HepG2 (cell line): ENCODE data around the gene HEXIM1. TPM values are rescaled to one million over a fixed set of nuclear protein-coding genes. Genes with fewer than 3 reads are reported as not detected.
A peak's percentile ranks its signal among the peaks of the same experiment; 100 is the strongest.

Source experiments
- GFI1 ChIP-seq: sonication (generic); formaldehyde crosslinking; IDR thresholded peaks from 2 replicates; pipeline ENCODE4 v1.5.0; 2020; ENCODE audit warnings: missing genetic modification reagents, mild to moderate bottlenecking, borderline replicate concordance
- KDM3A ChIP-seq: IDR thresholded peaks from 2 replicates; pipeline ENCODE4 v1.6.1; 2018; ENCODE audit warnings: low read depth, missing compliant biosample characterization
- MTF1 ChIP-seq: sonication (generic); formaldehyde crosslinking; IDR thresholded peaks from 2 replicates; pipeline ENCODE4 v1.5.0; 2020; ENCODE audit warnings: missing genetic modification reagents
- SETDB1 ChIP-seq: sonication (generic); formaldehyde crosslinking; IDR thresholded peaks from 2 replicates; pipeline ENCODE4 v1.5.1; 2020; ENCODE audit warnings: missing genetic modification reagents, mild to moderate bottlenecking, borderline replicate concordance
- SMARCC2 ChIP-seq: fragments of 450-650 bp; IDR thresholded peaks from 2 replicates; pipeline ENCODE4 v1.6.1; 2017; ENCODE audit warnings: antibody characterized with exemption, mild to moderate bottlenecking
- SYNCRIP ChIP-seq: fragments of 200-400 bp; formaldehyde crosslinking; IDR thresholded peaks from 2 replicates; pipeline ENCODE4 v1.6.1; 2018; ENCODE audit warnings: mild to moderate bottlenecking, low read depth, low read length; ENCODE audit not compliant: insufficient read depth
- THAP11 ChIP-seq: IDR thresholded peaks from 2 replicates; pipeline ENCODE4 v1.6.1; 2016; ENCODE audit warnings: missing biosample characterization, missing genetic modification reagents
- ZBTB8A ChIP-seq: sonication (generic); formaldehyde crosslinking; IDR thresholded peaks from 2 replicates; pipeline ENCODE4 v1.4.0; 2020; ENCODE audit warnings: mild to moderate bottlenecking, low read depth, missing genetic modification reagents, borderline replicate concordance
- ZNF232 ChIP-seq: sonication (generic); formaldehyde crosslinking; IDR thresholded peaks from 2 replicates; pipeline ENCODE4 v1.4.0; 2020; ENCODE audit warnings: missing genetic modification reagents, borderline replicate concordance
- ZNF333 ChIP-seq: sonication (generic); formaldehyde crosslinking; IDR thresholded peaks from 2 replicates; pipeline ENCODE4 v1.4.0; 2020; ENCODE audit warnings: mild to moderate bottlenecking, missing genetic modification reagents, borderline replicate concordance
- ZNF432 ChIP-seq: sonication (generic); formaldehyde crosslinking; IDR thresholded peaks from 2 replicates; pipeline ENCODE4 v1.5.0; 2020; ENCODE audit warnings: missing genetic modification reagents, mild to moderate bottlenecking, borderline replicate concordance
- ZNF75D ChIP-seq: sonication (generic); formaldehyde crosslinking; IDR thresholded peaks from 2 replicates; pipeline ENCODE4 v1.8.1; 2023; ENCODE audit warnings: missing genetic modification reagents, mild to moderate bottlenecking, borderline replicate concordance
- polyA plus RNA-seq, 8 experiments: library from polyadenylated mRNA; depleted of rRNA in 3 of 8; stranded (reverse) in 7 of 8; unstranded in 1 of 8; fragments of >200 nt; fragmentation: Illumina TruSeq in 4 of 8; extraction: Trizol in 4 of 8; gene quantifications; 2 replicates each; pipeline versions ENCODE4 v1.2.1 to v1.2.3, GENCODE V29; 2011 to 2016; ENCODE audit warnings: low read depth in 4 of 8, missing spikeins in 1 of 8, mixed read lengths in 1 of 8; ENCODE audit not compliant: insufficient read depth in 1 of 8
- total RNA-seq, 5 experiments: library from RNA; depleted of rRNA; stranded (reverse); fragments of >200 nt; fragmentation: Illumina TruSeq; extraction: Trizol; gene quantifications; 2 replicates each; pipeline ENCODE4 v1.2.3, GENCODE V29; 2016; ENCODE audit warnings: low read depth in 1 of 5
- TF ChIP-seq, protein P1 (sequence below): sonication (generic); formaldehyde crosslinking; IDR thresholded peaks from 2 replicates; pipeline ENCODE4 v1.4.0; 2020; ENCODE audit warnings: missing genetic modification reagents, borderline replicate concordance
- TF ChIP-seq, protein P2 (sequence below): sonication (generic); formaldehyde crosslinking; IDR thresholded peaks from 2 replicates; pipeline ENCODE4 v1.5.0; 2020; ENCODE audit warnings: missing genetic modification reagents
- TF ChIP-seq, protein P3 (sequence below): sonication (generic); formaldehyde crosslinking; IDR thresholded peaks from 2 replicates; pipeline ENCODE4; 2020; ENCODE audit warnings: missing genetic modification reagents, mild to moderate bottlenecking, borderline replicate concordance
- TF ChIP-seq, protein P4 (sequence below): conservative IDR thresholded peaks from 2 replicates; pipeline ENCODE4 v1.6.1; 2018; ENCODE audit warnings: missing genetic modification reagents
- TF ChIP-seq, protein P5 (sequence below): sonication (generic); formaldehyde crosslinking; conservative IDR thresholded peaks from 2 replicates; pipeline ENCODE4 v1.8.1; 2023; ENCODE audit warnings: missing genetic modification reagents
- TF ChIP-seq, protein P6 (sequence below): sonication (generic); formaldehyde crosslinking; IDR thresholded peaks from 2 replicates; pipeline ENCODE4 v1.4.0; 2020; ENCODE audit warnings: missing genetic modification reagents

Gene HEXIM1
- total and polyA plus RNA-seq, 2 of the 13 experiments (the other 11 are each of a cell fraction or from before 2014, with no cell fraction given), result 10.5 to 16.6 TPM

DNA sequence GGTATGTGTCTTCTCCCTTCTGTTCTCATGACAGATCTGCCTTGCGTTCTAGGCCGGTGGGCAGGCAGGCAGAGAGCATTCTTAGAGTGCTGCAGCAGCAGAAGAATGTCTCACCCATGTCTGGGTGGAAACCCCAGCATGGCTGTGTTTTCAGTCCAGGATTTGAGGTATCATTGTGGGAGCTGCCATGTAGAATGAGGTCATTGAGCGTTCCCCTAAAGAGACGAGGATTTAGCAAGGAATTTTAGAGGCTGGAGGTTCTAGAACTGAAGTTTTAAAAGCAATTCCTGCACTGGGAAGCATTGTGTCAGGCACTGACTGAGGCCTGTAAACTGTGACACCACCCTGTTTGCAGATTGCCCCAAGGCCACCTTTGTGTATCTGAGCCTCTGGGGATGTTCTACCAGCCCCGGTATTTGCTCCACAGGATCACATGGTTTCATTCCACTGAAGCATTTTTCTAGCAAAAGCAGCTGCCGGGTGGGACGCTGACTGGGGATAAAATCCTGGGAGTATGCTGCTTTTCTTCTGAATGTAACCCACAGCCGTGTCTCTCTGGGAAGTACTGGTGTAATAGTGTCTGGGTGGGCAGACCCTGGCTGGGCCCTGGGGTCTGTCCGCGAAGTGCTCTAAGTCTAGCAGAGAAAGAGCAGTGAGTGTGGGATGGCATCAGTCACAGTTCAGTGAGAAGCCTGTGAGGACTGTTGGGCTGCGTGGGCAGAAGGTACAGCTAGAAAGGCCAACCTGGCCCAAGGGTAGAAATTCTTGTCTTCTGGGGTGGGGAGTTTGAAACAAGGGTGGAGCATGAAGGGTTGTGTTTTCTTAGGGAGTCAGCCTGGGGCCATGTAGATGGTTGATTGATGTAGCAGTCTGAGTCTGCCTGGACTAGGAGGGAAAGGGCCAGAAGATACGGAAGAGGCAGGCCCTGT lies 46.1 kb upstream of the HEXIM1 start (continued):
- TF ChIP-seq, protein P1, sequence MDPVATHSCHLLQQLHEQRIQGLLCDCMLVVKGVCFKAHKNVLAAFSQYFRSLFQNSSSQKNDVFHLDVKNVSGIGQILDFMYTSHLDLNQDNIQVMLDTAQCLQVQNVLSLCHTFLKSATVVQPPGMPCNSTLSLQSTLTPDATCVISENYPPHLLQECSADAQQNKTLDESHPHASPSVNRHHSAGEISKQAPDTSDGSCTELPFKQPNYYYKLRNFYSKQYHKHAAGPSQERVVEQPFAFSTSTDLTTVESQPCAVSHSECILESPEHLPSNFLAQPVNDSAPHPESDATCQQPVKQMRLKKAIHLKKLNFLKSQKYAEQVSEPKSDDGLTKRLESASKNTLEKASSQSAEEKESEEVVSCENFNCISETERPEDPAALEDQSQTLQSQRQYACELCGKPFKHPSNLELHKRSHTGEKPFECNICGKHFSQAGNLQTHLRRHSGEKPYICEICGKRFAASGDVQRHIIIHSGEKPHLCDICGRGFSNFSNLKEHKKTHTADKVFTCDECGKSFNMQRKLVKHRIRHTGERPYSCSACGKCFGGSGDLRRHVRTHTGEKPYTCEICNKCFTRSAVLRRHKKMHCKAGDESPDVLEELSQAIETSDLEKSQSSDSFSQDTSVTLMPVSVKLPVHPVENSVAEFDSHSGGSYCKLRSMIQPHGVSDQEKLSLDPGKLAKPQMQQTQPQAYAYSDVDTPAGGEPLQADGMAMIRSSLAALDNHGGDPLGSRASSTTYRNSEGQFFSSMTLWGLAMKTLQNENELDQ, result no peak
- TF ChIP-seq, protein P2, sequence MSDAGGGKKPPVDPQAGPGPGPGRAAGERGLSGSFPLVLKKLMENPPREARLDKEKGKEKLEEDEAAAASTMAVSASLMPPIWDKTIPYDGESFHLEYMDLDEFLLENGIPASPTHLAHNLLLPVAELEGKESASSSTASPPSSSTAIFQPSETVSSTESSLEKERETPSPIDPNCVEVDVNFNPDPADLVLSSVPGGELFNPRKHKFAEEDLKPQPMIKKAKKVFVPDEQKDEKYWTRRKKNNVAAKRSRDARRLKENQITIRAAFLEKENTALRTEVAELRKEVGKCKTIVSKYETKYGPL (CRISPR knock-in tag), result 0 out of 2 replicates have a peak, but pooled peaks have one; percentile 42
- no peak for TF ChIP-seq ZNF333
- TF ChIP-seq KDM3A (CRISPR knock-in tag), result 0 out of 2 replicates have a peak, but pooled peaks have one; percentile 60
- TF ChIP-seq ZNF432 (CRISPR knock-in tag), result no peak
- TF ChIP-seq ZBTB8A, result no peak
- 0 out of 2 replicates have a peak, but pooled peaks have one; percentile 14 for TF ChIP-seq THAP11
- TF ChIP-seq, protein P3, sequence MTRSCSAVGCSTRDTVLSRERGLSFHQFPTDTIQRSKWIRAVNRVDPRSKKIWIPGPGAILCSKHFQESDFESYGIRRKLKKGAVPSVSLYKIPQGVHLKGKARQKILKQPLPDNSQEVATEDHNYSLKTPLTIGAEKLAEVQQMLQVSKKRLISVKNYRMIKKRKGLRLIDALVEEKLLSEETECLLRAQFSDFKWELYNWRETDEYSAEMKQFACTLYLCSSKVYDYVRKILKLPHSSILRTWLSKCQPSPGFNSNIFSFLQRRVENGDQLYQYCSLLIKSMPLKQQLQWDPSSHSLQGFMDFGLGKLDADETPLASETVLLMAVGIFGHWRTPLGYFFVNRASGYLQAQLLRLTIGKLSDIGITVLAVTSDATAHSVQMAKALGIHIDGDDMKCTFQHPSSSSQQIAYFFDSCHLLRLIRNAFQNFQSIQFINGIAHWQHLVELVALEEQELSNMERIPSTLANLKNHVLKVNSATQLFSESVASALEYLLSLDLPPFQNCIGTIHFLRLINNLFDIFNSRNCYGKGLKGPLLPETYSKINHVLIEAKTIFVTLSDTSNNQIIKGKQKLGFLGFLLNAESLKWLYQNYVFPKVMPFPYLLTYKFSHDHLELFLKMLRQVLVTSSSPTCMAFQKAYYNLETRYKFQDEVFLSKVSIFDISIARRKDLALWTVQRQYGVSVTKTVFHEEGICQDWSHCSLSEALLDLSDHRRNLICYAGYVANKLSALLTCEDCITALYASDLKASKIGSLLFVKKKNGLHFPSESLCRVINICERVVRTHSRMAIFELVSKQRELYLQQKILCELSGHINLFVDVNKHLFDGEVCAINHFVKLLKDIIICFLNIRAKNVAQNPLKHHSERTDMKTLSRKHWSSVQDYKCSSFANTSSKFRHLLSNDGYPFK (CRISPR knock-in tag), result no peak
- TF ChIP-seq, protein P4, sequence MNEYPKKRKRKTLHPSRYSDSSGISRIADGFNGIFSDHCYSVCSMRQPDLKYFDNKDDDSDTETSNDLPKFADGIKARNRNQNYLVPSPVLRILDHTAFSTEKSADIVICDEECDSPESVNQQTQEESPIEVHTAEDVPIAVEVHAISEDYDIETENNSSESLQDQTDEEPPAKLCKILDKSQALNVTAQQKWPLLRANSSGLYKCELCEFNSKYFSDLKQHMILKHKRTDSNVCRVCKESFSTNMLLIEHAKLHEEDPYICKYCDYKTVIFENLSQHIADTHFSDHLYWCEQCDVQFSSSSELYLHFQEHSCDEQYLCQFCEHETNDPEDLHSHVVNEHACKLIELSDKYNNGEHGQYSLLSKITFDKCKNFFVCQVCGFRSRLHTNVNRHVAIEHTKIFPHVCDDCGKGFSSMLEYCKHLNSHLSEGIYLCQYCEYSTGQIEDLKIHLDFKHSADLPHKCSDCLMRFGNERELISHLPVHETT (CRISPR knock-in tag), result 0 out of 2 replicates have a peak, but pooled peaks have one; percentile 18
- TF ChIP-seq, protein P5, sequence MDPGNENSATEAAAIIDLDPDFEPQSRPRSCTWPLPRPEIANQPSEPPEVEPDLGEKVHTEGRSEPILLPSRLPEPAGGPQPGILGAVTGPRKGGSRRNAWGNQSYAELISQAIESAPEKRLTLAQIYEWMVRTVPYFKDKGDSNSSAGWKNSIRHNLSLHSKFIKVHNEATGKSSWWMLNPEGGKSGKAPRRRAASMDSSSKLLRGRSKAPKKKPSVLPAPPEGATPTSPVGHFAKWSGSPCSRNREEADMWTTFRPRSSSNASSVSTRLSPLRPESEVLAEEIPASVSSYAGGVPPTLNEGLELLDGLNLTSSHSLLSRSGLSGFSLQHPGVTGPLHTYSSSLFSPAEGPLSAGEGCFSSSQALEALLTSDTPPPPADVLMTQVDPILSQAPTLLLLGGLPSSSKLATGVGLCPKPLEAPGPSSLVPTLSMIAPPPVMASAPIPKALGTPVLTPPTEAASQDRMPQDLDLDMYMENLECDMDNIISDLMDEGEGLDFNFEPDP, result 0 out of 2 replicates have a peak, but pooled peaks have one; percentile 66
- TF ChIP-seq, protein P6, sequence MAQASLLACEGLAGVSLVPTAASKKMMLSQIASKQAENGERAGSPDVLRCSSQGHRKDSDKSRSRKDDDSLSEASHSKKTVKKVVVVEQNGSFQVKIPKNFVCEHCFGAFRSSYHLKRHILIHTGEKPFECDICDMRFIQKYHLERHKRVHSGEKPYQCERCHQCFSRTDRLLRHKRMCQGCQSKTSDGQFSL (CRISPR knock-in tag), result no peak
- no peak for TF ChIP-seq ZNF232 (CRISPR knock-in tag)
- no peak for TF ChIP-seq ZNF75D
- no peak for TF ChIP-seq SETDB1 (CRISPR knock-in tag)
- TF ChIP-seq SMARCC2, result no peak
- TF ChIP-seq MTF1 (CRISPR knock-in tag), result no peak
- no peak for TF ChIP-seq GFI1 (CRISPR knock-in tag)
- no peak for TF ChIP-seq SYNCRIP
